MM.1S (cell line): ENCODE results near the gene RIF1.

ENCODE experiments used
- EZH2 ChIP-seq: fragments of 300-600 bp; sonication (generic); optimal IDR thresholded peaks from 2 replicates; pipeline ENCODE3; 2017; ENCODE audit warnings: low read depth, mild to moderate bottlenecking, antibody characterized with exemption, low read length, mixed read lengths
- EZH2phosphoT487 ChIP-seq: fragments of 300-600 bp; sonication (generic); IDR thresholded peaks from 2 replicates; pipeline ENCODE4 v1.6.1; 2018; ENCODE audit warnings: antibody characterized with exemption, low read length
- TF ChIP-seq, protein P1 (sequence below): fragments of 300-600 bp; sonication (generic); IDR thresholded peaks from 2 replicates; pipeline ENCODE4 v1.5.1; 2016; ENCODE audit warnings: antibody characterized with exemption, low read length, mixed read lengths

DNA sequence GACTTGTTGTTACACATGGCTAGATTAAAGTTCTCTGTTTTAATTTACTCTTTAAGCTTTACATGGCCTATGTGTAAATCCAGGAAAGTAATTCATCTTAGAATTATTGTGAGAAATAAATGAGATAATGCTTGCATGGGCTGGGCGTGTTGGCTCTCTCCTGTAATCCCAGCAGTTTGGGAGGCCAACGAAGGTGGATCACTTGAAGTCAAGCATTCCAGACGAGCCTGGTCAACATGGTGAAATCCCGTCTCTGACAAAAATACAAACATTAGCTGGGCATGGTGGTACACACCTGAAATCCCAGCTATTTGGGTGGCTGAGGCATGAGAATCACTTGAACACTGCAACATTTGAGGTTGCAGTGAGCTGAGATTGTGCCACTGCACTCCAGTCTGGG is 4.3 kb upstream of the RIF1 start:
- TF ChIP-seq, protein P1, sequence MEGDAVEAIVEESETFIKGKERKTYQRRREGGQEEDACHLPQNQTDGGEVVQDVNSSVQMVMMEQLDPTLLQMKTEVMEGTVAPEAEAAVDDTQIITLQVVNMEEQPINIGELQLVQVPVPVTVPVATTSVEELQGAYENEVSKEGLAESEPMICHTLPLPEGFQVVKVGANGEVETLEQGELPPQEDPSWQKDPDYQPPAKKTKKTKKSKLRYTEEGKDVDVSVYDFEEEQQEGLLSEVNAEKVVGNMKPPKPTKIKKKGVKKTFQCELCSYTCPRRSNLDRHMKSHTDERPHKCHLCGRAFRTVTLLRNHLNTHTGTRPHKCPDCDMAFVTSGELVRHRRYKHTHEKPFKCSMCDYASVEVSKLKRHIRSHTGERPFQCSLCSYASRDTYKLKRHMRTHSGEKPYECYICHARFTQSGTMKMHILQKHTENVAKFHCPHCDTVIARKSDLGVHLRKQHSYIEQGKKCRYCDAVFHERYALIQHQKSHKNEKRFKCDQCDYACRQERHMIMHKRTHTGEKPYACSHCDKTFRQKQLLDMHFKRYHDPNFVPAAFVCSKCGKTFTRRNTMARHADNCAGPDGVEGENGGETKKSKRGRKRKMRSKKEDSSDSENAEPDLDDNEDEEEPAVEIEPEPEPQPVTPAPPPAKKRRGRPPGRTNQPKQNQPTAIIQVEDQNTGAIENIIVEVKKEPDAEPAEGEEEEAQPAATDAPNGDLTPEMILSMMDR = no peak
- no peak for TF ChIP-seq EZH2
- TF ChIP-seq EZH2phosphoT487 = no peak
